ENCODE measurements around the gene CRYZL1.

The CRYZL1 gene

GRCh38 chr21:33544451-33545195 lies 96.9 kb downstream of the CRYZL1 start:
- no peak overlapping the region for H3K27ac ChIP-seq
- DNase-seq (ENCODE audit: low read depth, low spot score) = no peak

GRCh38 chr21:33543505-33544129 lies 97.9 kb downstream of the CRYZL1 start:
- DNase-seq (ENCODE audit: low read depth, low spot score) = no peak
- peak overlapping the region; percentile 97 for H3K27ac ChIP-seq

- DNase-seq (ENCODE audit: low read depth, low spot score) = peak; percentile 96
- peak within 1 kb of the TSS; percentile 97 for H3K27ac ChIP-seq
These were observed 98.7 kb downstream of the CRYZL1 start, which contains the start of gene SON for GRCh38 chr21:33542640-33543504. Gene SON, plus strand, starts transcription at chr21:33543038. Its CDS starts 55 bp downstream, at chr21:33543093.

DNA sequence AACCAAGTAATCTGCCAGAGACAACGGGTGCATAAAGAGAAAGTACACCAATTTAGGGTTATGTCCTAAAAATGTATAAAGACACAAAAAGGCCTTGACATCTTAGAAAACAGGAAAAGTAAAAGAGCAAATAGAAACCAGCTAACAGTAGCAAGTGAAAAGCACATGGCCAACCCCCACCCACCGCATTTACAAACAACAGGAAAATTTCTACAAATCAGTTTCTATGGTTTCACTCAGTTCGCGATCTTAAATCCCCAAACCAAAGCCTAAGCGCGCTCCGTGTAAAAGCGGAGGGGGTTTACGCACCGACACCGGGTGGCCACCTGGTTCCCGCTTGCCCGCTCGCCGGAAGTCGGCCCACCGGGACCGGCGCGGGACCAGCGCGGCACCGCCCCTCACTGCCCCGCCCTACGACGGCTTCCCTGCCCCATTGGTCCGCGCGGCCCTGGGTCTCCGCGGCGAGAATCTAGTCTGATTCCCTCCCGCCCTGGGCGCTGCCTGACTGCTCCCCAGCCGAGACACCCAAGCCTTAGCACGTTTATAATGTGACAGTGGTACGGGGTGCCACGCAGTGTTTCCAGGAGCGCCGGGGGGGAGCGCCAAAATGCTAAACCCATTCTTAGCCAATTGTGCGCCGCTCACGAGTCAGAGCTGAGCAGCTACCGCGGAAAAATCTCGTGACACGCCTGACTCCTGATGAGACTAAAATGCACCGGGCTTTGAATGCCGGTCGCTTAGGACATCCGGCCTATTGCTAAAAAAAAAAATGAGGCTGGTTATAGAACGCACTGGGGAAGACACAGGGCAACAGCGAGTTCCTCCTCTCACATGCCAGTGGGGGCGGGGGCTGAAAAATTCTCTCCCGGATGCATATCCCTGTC lies 99.5 kb downstream of the CRYZL1 start, which contains the start of gene GART:
GART (minus strand) TSS at position 362 of the 884 bp plus-strand sequence. CDS start 2,802 bp downstream, outside the sequence.
- peak within 1 kb of the TSS; percentile 97 for H3K27ac ChIP-seq
- peak; percentile 14 for DNase-seq (ENCODE audit: low read depth, low spot score)

DNA sequence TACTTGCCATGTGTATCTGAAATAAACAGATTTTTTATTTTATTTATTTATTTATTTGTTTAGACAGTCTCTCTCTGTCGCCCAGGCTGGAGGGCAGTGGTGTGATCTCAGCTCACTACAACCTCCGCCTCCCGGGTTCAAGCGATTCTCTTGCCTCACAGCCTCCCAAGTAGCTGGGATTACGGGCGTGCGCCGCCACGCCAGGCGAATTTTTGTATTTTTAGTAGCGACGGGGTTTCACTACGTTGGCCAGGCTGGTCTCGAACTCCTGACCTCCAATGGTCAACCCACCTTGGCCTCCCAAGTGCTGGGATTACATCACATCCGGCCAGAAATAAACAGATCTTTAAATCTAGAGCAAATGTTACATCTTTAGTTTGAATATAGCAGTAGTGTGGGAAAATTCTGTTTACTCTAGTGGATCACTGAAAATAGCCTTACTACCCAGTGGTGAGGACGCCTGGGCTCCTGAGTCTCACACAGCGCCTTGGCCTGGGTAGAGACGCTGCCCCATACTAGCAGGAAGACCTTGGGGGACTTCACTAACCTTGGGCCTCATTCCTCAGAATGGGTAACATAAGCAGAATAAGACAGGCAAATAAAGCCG lies 100.3 kb downstream of the CRYZL1 start:
- H3K27ac ChIP-seq = peak overlapping the region; percentile 97
- no peak for DNase-seq (ENCODE audit: low read depth, low spot score)

GRCh38 chr21:33540711-33541104 lies 100.8 kb downstream of the CRYZL1 start:
- DNase-seq (ENCODE audit: low read depth, low spot score) = no peak
- H3K27ac ChIP-seq = peak overlapping the region; percentile 97

DNA sequence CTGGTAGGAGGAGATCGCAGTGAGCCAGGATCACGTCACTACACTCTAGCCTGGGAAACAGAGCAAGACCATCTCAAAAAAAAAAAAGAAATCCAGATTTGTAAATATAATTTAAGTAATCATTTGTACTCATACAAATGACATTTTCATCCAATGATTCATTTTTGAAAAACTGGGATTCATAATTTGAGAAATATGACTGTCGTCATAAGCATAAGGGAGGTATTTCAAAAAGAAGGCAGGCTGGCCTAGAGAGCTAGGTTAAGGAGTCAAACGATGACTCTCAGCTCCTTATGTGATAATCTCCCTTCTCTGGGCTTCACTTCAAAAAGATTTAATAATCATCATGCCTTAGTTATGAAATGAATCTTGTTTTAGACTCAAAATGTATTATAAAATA lies 101.9 kb downstream of the CRYZL1 start:
- H3K27ac ChIP-seq = no peak overlapping the region
- DNase-seq (ENCODE audit: low read depth, low spot score) = no peak
